HG02973 (cell line): ENCODE data around the gene RPLP2.

Source experiments
- ATAC-seq: cut with Tn5 transposase; IDR thresholded peaks from one replicate; pipeline ENCODE4 v1.9.1; 2021; ENCODE audit warnings: moderate library complexity; ENCODE audit not compliant: unreplicated experiment

Gene RPLP2

GRCh38 chr11:802693-803466 is 6.9 kb upstream of the RPLP2 start:
- no peak for ATAC-seq

- ATAC-seq: no peak
These were observed 6.4 kb upstream of the RPLP2 start for GRCh38 chr11:803467-803742.

- ATAC-seq: no peak
These were observed 5.8 kb upstream of the RPLP2 start for GRCh38 chr11:803770-804598.

- ATAC-seq: no peak
These were observed 5.2 kb upstream of the RPLP2 start for GRCh38 chr11:804599-804964.

- no peak for ATAC-seq
These were observed 1.1 kb upstream of the RPLP2 start for GRCh38 chr11:808427-809286.

GRCh38 chr11:810040-810567 is 337 bp downstream of the RPLP2 start:
- ATAC-seq: peak; percentile 13

- no peak for ATAC-seq
These were observed 1.9 kb downstream of the RPLP2 start for GRCh38 chr11:811446-812245.

GRCh38 chr11:812390-812789 is 2.6 kb downstream of the RPLP2 start:
- no peak for ATAC-seq

- no peak for ATAC-seq
These were observed 3.3 kb downstream of the RPLP2 start for GRCh38 chr11:813072-813455.

GRCh38 chr11:813456-814096 is 3.8 kb downstream of the RPLP2 start:
- no peak for ATAC-seq

GRCh38 chr11:815675-816432 is 6.1 kb downstream of the RPLP2 start:
- ATAC-seq: no peak

- no peak for ATAC-seq
These were observed 6.6 kb downstream of the RPLP2 start for GRCh38 chr11:816433-816779.

- ATAC-seq: no peak
These were observed 8.8 kb downstream of the RPLP2 start, which contains the start of gene PNPLA2 for GRCh38 chr11:818396-819128. Gene PNPLA2 (plus strand): TSS chr11:818914. CDS start chr11:819719, 805 bp downstream.

- peak; percentile 53 for ATAC-seq
These were observed 9.6 kb downstream of the RPLP2 start for GRCh38 chr11:819129-819931.

- peak; percentile 47 for ATAC-seq
These were observed 10.3 kb downstream of the RPLP2 start for GRCh38 chr11:819943-820649.

GRCh38 chr11:820655-821511 is 11.1 kb downstream of the RPLP2 start:
- ATAC-seq: no peak
